Parathyroid adenoma (tissue), 2 donors: ENCODE measurements around the gene TYRP1.

Experiments used
- H2AFZ ChIP-seq: fragments of 300-600 bp; sonication (generic); one replicate; pipeline ENCODE4 v1.7.0; 2017; ENCODE audit warnings: antibody characterized with exemption, mild to moderate bottlenecking
- H3K27ac ChIP-seq: fragments of 300-600 bp; sonication (generic); one replicate; pipeline ENCODE4 v1.7.0; 2017
- H3K27me3 ChIP-seq: fragments of 300-600 bp; sonication (generic); one replicate; pipeline ENCODE4 v1.7.0; 2017; ENCODE audit warnings: low read length; ENCODE audit not compliant: control insufficient read depth, insufficient read depth
- H3K36me3 ChIP-seq: fragments of 300-600 bp; sonication (generic); one replicate; pipeline ENCODE4 v1.7.0; 2017; ENCODE audit warnings: low read length; ENCODE audit not compliant: control insufficient read depth, insufficient read depth
- H3K4me1 ChIP-seq: fragments of 300-600 bp; sonication (generic); one replicate; pipeline ENCODE4 v1.7.0; 2017; ENCODE audit warnings: control low read depth
- H3K4me2 ChIP-seq: fragments of 300-600 bp; sonication (generic); one replicate; pipeline ENCODE4 v1.7.0; 2017; ENCODE audit warnings: low read length
- H3K4me3 ChIP-seq: fragments of 300-600 bp; sonication (generic); one replicate; pipeline ENCODE4 v1.7.0; 2017; ENCODE audit warnings: low read depth, low read length
- H3K79me2 ChIP-seq: fragments of 300-600 bp; sonication (generic); one replicate; pipeline ENCODE4 v1.7.0; 2017; ENCODE audit warnings: control low read depth
- H3K9ac ChIP-seq: fragments of 300-600 bp; sonication (generic); one replicate; pipeline ENCODE4 v1.7.0; 2017; ENCODE audit warnings: mild to moderate bottlenecking
- H3K9me3 ChIP-seq: fragments of 300-600 bp; sonication (generic); one replicate; pipeline ENCODE4 v1.7.0; 2017; ENCODE audit warnings: low read length; ENCODE audit not compliant: control insufficient read depth
- TF ChIP-seq, protein P1 (sequence below): fragments of 300-600 bp; sonication (generic); IDR thresholded peaks from one replicate; pipeline ENCODE4 v1.7.0; 2017; ENCODE audit warnings: antibody characterized with exemption, mild to moderate bottlenecking
- donor health status: primary hyperparathyroidism.

The TYRP1 gene

DNA sequence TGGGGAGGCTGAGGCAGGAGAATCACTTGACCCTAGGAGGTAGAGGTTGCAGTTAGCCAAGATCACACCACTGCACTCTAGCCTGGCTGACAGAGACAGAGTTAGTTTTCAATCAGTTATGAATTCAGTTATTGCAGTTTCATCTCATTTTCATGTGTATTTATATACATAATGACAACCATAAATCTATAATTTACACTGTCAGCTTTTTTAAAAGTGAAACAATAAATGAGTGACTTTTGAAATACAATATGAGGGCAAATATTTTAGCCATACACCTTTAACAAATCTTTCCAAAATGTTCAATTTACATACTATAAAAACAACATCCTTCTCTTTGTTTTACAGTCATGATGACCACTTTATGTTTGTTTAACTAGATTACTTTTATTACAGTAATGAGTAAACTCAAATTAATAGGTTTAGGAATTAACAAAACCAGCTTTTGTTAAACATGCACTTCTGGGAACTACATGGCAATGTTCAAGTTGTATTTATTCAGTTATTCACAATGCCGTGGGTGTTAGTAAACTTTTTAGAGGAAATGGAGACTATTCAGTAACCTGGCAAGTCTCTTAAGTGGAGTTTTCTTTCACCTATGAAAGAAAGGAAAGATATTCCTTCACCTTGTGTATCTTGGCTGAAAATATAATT lies 12.7 kb downstream of the TYRP1 start:
- Histone ChIP-seq H3K4me1 (no peaks in the 10 kb centered on the region), H3K36me3 (no peaks in the 10 kb centered on the region), H2AFZ (no peak overlapping the region), H3K4me2 (no peak overlapping the region), H3K27me3 (no peaks in the 10 kb centered on the region), H3K27ac (no peak overlapping the region), H3K4me3 (no peak overlapping the region), H3K9ac (no peak overlapping the region), H3K79me2 (no peaks in the 10 kb centered on the region), H3K9me3 (no peaks in the 10 kb centered on the region)
- TF ChIP-seq, protein P1, sequence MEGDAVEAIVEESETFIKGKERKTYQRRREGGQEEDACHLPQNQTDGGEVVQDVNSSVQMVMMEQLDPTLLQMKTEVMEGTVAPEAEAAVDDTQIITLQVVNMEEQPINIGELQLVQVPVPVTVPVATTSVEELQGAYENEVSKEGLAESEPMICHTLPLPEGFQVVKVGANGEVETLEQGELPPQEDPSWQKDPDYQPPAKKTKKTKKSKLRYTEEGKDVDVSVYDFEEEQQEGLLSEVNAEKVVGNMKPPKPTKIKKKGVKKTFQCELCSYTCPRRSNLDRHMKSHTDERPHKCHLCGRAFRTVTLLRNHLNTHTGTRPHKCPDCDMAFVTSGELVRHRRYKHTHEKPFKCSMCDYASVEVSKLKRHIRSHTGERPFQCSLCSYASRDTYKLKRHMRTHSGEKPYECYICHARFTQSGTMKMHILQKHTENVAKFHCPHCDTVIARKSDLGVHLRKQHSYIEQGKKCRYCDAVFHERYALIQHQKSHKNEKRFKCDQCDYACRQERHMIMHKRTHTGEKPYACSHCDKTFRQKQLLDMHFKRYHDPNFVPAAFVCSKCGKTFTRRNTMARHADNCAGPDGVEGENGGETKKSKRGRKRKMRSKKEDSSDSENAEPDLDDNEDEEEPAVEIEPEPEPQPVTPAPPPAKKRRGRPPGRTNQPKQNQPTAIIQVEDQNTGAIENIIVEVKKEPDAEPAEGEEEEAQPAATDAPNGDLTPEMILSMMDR: no peak

GRCh38 chr9:12708562-12709298 lies 15.5 kb downstream of the TYRP1 start:
- Histone ChIP-seq H3K4me2 (no peak overlapping the region), H3K4me3 (no peak overlapping the region), H3K9me3 (no peaks in the 10 kb centered on the region), H2AFZ (no peak overlapping the region), H3K4me1 (no peaks in the 10 kb centered on the region), H3K9ac (no peak overlapping the region), H3K27ac (no peak overlapping the region), H3K79me2 (no peaks in the 10 kb centered on the region), H3K36me3 (no peaks in the 10 kb centered on the region), H3K27me3 (no peaks in the 10 kb centered on the region)
- TF ChIP-seq, protein P1: no peak

DNA sequence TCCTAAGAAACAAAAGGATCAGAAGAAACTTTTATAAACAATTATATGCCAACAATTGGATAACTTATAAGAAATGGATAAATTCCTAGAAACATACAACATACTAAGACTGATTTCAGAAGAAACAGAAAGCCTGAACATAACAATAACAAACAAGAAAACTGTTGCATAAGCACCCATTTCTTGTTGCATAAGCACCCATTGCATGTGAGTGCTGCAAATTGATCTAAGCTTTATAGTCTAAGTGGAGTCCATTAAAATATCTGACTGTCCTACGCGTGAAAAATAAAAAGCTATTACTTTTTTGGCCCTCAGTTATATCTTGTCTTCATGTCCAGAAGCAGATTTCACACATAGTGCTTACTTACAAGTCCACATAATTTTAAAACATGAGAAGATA lies 19.3 kb downstream of the TYRP1 start:
- H3K36me3 ChIP-seq: no peaks in the 10 kb centered on the region
- no peaks in the 10 kb centered on the region for H3K9me3 ChIP-seq
- no peak overlapping the region for H3K9ac ChIP-seq

DNA sequence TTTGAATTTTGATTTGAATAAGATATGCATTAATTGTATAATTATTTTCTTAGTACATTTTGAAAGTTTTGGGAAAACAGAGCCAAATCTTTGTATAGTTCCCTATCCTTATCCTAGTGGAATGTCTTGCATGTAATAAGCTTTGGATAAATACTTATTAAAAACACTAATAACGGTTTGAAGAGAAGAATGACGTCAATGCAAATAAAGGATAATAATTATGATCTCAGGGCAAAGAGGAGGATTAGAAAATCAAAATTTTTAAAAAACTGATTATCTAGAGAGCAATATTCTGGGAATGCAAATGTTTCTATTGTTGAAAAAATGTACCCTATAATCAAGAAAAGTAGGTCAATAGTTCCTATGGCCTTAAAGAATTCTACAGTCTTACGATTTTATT lies 22.1 kb downstream of the TYRP1 start:
- Histone ChIP-seq H3K4me2 (no peak overlapping the region), H3K4me1 (no peaks in the 10 kb centered on the region), H3K27ac (no peak overlapping the region), H3K36me3 (no peaks in the 10 kb centered on the region), H3K79me2 (no peaks in the 10 kb centered on the region), H3K4me3 (no peak overlapping the region), H3K27me3 (no peaks in the 10 kb centered on the region), H2AFZ (no peak overlapping the region), H3K9ac (no peak overlapping the region), H3K9me3 (no peaks in the 10 kb centered on the region)
- TF ChIP-seq, protein P1: no peak

More for the DNA sequence above, 19.3 kb downstream of the TYRP1 start:
- Histone ChIP-seq H3K27ac (no peak overlapping the region), H3K4me2 (no peak overlapping the region), H3K4me3 (no peak overlapping the region), H3K27me3 (no peaks in the 10 kb centered on the region), H3K79me2 (no peaks in the 10 kb centered on the region), H3K4me1 (no peaks in the 10 kb centered on the region), H2AFZ (no peak overlapping the region)
- TF ChIP-seq, protein P1: no peak
